ENCODE data around the gene ANKRD28.
"Not testable (repeated sequence)": the region's sequence is repeated elsewhere in the genome, so short reads cannot be mapped to it uniquely, and the experiment has no call there.

The ANKRD28 gene

DNA sequence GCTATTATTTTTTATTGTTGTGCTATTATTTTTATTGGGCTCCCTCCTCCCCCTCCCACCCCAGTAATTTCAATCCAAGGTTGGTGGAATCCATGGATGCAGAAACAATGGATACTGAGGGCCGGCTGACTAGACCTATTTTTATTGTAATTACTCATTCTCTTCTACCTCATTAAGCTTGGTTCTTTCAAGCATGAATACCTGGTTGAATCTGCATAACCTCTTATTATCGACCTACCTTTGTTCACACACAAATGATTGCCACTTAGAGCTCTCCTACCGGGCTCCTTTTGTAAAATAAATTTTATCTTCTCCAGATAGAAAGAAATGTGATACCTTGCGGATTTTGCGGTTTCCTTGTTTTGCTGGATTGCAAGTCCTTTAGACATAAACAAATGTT lies 164.6 kb downstream of the ANKRD28 start:
- no peak for DNase-seq

DNA sequence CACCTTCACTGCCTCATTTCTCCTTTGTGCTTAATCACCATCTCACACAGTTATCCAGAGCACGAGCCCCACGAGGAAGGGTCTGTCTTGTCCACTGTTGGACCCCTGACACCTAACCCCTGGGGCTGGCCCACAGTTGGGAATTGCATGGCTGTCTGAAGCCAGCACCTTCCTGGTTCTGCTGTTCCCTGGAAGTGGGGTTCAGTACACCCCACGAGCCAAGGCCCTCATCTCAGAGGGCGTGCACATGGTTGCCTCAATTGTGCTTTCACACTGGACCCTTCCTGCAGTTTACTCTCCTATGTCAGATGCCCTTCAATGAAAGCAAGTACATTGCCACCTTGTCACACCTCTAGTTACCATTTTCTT lies 165.6 kb downstream of the ANKRD28 start:
- no peak for DNase-seq

DNA sequence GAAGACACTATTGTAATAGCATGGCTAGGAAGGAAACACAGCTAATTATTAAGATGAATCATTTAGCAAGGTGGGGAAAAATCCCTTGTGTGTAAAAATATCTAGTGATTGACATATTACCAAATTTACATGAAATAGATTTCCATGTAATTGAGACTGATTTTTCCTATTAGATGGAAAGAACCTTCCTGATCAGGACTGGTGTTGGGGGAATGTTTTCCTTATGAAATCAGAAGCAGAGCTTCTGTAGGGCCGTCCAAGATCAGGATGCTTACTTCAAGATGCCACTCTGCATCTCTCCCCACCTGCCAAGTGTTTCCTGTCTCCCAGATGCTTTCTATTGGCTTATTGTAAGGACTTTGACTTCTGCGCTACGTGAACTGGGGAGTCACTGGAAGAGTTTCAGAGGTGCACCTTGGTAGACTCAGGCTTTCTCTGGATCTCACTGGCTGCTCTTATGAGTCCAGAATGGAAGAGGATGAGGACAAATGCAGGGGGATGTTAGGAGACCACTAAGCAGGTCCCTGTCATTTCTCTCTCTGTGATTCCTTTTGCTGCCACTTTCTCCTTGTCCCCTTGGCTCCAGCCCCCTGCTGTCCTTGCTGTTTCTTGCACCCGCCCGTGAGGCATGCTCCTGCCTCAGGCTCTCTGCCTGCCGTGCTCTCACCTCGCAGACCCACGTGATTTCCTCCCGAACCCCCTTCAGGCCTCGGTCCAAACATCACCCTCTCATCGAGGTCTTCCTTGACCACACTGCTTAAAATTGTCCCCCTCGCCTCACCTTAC lies 166.2 kb downstream of the ANKRD28 start:
- no peak for DNase-seq

DNA sequence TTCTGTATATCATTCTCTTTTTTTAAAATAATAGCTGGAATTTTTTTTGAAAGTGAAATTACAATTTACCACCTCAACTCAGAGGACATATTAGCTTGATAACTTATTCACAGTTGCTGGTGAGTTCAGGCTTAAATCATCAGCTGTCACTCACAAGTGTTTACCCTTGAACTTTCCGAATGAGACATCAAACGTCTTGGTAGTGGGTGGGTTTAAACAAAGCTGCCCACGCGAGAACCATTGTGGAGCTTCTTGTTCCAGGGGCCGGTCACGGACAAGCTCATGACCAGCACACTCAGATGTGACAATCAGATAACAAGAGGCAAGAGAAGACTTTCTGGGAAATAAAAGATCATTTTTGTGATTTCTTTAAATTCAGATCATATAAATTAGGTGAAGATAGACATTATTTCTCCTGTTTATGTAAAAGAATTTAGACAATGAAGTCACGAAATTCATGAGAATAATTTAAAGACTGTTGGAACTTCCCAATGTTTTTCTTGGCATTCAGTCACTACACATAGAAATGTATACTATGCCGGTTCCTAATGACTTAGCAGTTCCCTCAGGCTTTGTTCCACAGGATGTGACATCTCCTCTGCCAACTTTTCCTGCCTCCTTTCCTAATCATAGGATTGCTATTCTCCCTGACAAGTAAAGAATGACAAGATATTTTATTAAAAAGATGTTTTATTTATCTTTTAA lies 167.0 kb downstream of the ANKRD28 start:
- peak; percentile 78 for DNase-seq

DNA sequence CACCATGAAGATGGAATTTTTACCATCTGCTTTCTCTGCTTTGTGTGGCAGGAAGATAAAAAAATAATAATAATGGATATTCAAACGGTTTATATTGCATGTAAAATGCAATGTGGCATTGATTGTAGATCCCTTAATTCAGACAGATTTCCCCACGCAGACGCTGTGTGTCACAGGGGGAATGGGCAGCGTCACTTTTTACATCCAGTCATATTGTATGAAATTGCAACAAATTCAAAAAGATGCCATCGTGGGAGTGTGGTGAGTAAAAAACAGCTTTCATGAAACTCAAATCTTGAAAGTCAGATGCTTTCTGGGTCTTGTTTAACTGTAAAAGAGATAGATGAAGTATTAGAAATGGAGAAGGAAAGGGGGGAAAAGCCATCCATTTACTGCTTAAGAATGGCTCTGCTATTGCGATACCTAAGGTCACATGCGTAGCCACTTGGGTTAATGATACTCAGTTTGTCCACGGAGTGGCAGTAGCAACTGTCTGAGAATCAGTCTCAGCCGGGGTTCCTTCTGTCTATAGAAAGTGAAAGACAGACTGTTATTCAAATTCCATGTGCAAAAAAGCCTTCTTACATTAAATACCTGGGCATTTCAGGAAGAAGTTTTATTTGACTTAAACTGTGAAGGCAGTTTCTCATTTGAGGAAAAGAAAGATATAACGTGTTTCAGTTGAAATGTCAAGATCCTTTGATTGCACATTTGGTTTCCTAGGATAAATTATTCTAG lies 167.8 kb downstream of the ANKRD28 start:
- DNase-seq = peak; percentile 82

DNA sequence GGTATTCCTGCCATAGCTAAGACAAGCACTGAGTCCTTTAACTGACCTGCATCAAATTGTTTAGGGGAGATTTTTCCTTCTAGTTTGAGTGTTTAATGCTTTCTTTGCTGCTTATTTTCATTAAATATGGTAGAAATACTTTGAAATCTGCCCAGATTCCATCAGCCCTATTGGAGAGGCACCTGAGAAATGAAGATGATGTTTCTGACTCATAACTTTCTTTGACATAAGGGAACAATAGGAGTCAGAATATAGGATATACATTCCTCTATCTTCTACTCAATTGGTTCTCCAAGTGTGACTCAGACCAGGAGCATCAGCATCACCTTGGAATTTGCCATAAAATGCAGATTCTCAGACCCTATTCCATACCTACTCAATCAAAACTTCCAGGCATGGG lies 168.8 kb downstream of the ANKRD28 start:
- DNase-seq = no peak

DNA sequence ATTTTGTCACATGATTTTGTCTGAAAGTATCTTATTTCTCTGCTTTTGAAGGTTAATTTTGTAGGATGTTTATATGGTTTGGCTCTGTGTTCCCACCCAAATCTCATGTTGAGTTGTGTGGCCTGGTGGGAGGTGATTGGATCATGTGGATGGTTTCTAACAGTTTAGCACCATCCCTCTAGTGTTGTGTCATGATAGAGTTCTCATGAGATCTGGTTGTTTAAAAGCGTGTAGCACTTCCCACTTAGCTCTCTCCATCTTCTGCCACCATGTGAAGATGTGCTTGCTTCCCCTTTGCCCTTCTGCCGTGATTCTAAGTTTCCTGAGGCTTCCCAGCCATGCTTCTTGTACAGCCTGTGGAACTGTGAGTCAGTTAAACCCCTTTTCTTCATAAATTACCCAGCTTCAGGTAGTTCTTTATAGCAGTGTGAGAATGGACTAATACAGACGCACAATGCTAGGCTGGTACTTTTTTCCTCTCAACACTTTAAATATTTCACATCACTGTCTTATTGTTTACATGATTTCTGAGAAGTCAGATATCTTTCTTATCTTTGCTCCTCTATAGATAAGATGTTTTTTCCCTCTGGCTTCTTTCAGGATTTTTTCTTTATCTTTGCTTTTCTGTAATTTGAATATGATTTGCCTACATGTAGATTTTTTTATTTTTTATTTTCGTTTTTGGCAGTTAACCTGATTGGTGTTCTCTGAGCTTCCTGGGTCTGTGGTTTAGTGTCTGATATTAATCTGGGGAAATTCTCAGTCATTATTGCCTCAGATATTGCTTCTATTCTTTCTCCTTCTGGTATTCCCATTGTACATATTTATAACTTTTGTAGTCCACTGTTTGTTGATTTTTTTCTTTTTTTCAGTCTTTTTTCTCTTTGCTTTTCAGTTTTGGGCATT lies 174.0 kb downstream of the ANKRD28 start:
- no peak for DNase-seq

DNA sequence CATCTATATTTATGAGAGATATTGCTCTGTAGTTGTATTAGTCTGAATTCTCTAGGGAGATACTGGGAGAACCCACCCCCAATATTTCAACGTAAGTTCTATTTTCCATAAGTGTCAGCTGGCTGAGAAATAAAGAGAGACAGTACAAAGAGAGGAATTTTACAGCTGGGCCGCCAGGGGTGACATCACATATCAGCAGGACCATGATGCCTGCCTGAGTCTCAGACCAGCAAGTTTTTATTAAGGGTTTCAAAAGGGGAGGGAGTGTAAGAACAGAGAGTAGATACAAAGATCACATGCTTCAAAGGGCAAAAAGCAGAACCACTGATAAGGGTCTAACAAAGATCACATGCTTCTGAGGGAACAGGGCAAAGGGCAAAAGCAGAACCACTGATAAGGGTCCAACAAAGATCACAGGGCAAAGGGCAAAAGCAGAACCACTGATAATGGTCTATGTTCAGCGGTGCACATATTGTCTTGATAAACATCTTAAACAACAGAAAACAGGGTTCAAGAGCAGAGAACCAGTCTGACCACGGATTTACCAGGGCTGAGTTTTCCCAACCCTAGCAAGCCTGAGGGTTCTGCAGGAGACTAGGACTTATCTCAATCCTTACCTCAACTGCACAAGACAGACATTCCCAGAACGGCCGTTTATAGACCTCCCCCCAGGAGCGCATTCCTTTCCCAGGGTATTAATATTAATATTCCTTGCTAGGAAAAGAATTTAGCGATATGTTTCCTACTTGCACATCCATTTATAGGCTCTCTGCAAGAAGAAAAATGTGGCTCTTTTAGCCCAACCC lies 177.9 kb downstream of the ANKRD28 start:
- not testable (repeated sequence) for DNase-seq
